ENCODE measurements around the gene AK1. TPM values are rescaled to one million over a fixed set of nuclear protein-coding genes. Genes with fewer than 3 reads are reported as not detected.

Gene AK1
- total and polyA plus RNA-seq, 9 of the 15 experiments (the other 6 are each of a cell fraction or from before 2014, with no cell fraction given), result 10.1 to 71.8 (median 39.0) TPM

GRCh38 chr9:127862075-127863011, 15.1 kb downstream of the AK1 start (continued):
- no peak for TF ChIP-seq NFE2L1 (tag; IDR thresholded peaks at IDR 0.05; ENCODE audit: borderline replicate concordance, low read depth)
- no peak for TF ChIP-seq ZNF280A (IDR thresholded peaks at IDR 0.05; ENCODE audit: low read depth, partially characterized antibody)
- TF ChIP-seq SRSF7 (optimal IDR thresholded peaks at IDR 0.05; ENCODE audit: low read depth, low read length), result no peak
- TF ChIP-seq KLF1 (tag; IDR thresholded peaks at IDR 0.05), result peak; percentile 78; the same call in 1 of the 2 replicates
- TF ChIP-seq SMARCA5 (IDR thresholded peaks at IDR 0.05), result peak; percentile 97
- no peak for TF ChIP-seq SAFB (IDR thresholded peaks at IDR 0.05; ENCODE audit: borderline replicate concordance, low read depth, low read length)
- TF ChIP-seq ZNF197 (CRISPR knock-in tag; IDR thresholded peaks at IDR 0.05; ENCODE audit: low read depth), result no peak
- TF ChIP-seq NFRKB (IDR thresholded peaks at IDR 0.05; ENCODE audit: low read depth), result peak; percentile 95
- peak; percentile 95 to 98 for TF ChIP-seq FOXK2 (conservative IDR thresholded peaks at IDR 0.05 in 1 of 2, IDR thresholded peaks at IDR 0.05 in 1 of 2; ENCODE audit: low read depth in 2 of 2)
- TF ChIP-seq EGR1 (conservative IDR thresholded peaks at IDR 0.05), result 0 out of 2 replicates have a peak, but pooled peaks have one; percentile 10
- no peak for TF ChIP-seq ZNF146 (CRISPR knock-in tag; IDR thresholded peaks at IDR 0.05; ENCODE audit: unreplicated experiment)
- TF ChIP-seq LCOR (CRISPR knock-in tag; IDR thresholded peaks at IDR 0.05), result peak; percentile 90
- no peak for TF ChIP-seq ZNF408 (CRISPR knock-in tag; IDR thresholded peaks at IDR 0.05; ENCODE audit: low read depth)
- TF ChIP-seq MECOM (CRISPR knock-in tag; IDR thresholded peaks at IDR 0.05), result peak; percentile 11
- no peak for TF ChIP-seq ZNF12 (CRISPR knock-in tag; IDR thresholded peaks at IDR 0.05)
- TF ChIP-seq TEAD4 (IDR thresholded peaks at IDR 0.05; ENCODE audit: low read length), result peak; percentile 76
- TF ChIP-seq TEAD4 (CRISPR knock-in tag; IDR thresholded peaks at IDR 0.05; ENCODE audit: borderline replicate concordance), result peak; percentile 60; the same call in 1 of the 2 replicates
- no peak for TF ChIP-seq ZFP30 (CRISPR knock-in tag; IDR thresholded peaks at IDR 0.05; ENCODE audit: borderline replicate concordance)
- TF ChIP-seq ZBTB12 (CRISPR knock-in tag; IDR thresholded peaks at IDR 0.05), result 0 out of 2 replicates have a peak, but pooled peaks have one; percentile 58
- TF ChIP-seq ZNF232 (CRISPR knock-in tag; IDR thresholded peaks at IDR 0.05), result peak; percentile 71; the same call in 1 of the 2 replicates
- TF ChIP-seq PCBP1 (IDR thresholded peaks at IDR 0.05; ENCODE audit: low read depth, low read length, poor library complexity, severe bottlenecking), result no peak
- peak; percentile 57 for TF ChIP-seq PHF20 (IDR thresholded peaks at IDR 0.05; ENCODE audit: partially characterized antibody)
